DMS79 (cell line): ENCODE results near the gene UBAC2.
"Not testable (repeated sequence)": the region's sequence is repeated elsewhere in the genome, so short reads cannot be mapped to it uniquely, and the experiment has no call there.

Source experiments
- DNase-seq: peaks from one replicate; lab custom pipeline; 2025; lab: John Stamatoyannopoulos, UW

Gene UBAC2

DNA sequence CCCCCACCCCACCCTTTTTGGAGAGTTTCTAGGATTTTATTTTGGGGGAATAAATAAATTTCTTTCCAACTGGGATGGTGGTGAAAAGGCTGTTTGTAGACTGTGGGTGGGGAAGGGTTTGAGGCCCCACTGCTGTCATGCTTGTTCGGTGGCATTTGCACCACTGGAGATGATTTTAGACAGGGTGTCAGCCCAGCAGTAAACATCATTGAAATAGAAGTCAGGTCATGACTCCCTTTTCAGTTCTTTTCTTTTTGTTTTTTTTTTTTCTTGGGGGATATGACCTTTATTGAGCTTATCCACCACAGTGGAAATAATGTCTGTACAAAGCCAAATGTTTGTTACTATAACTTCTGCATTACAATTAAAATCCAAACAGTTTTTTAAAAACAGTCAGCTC lies 14.1 kb downstream of the UBAC2 start:
- no peak for DNase-seq

DNA sequence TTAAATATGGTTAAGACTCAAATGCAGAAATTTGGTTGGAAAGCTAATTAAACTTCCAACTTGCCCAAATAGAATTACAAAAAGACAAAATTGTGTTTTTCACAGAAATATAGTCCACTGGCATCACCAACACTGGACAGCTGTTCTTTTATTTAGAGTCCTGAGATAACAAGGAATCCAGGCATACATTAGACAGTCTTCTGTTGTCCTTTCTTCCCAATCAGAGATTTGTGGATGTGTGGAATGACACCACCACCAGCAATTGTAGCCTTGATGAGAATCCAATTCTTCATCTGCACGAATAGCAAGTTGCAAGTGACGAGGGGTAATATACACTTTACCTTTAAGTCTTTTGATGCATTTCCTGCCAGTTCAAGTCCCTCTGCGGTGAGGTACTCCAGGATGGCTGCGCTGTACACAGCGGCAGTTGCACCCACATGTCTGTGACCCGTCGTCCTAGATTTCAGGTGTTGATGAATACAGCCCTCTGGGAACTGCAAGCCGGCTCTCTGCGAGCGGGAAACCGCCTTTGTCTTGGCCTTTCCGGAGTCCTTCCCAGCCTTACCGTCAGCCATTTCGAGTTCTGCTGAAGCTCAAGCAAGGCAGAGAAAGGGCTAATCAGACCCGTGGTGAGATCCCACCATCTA lies 14.7 kb downstream of the UBAC2 start:
- DNase-seq, result no peak

DNA sequence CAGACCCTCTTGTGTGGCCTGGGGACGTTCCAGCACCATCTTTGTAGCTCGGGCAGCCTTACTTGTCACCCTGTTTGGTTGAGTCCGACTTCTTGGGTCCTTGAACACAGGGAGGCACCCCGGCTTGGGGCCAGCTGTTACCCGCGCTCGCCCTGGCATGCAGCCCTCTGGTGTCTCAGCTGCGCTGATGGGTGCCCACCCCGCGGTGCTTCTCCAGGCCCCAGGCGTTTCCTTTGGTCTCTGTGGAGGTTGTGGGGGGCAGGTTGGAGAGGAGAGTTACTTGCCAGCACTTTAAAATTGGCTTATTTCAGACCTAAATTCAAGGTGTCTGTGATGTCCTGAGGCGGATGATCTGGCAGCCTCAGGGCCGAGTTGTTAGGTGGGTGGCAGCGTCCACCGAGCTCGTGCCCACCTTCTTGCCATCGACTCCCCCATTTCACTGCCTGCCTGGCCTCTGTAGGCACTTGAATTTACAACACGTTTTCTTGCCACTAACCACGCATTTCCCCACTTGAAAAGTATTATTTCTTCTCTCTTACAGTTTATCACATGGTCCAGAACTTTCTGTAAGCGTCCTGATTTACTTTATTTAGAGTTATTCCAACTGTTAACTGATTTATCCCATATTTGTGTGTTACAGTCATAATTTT lies 16.9 kb downstream of the UBAC2 start:
- no peak for DNase-seq

DNA sequence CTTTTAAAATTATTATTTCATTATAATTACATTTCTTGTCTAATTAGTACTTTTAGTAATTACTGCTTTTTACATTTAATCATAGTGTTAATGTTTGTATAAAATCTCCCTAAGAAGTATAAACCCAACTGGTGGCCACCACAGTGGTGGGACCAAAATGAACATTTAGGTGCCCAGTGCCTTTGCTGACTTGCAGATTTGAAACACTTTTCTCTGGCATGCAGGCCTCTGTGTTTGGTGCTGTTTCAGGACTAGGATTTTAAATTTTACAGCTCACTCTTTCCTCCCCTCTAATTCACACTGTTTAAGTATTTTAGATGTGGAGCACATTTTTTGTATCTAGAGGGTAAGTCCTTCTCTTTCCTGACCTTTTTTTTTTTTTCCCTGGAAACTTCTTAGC lies 17.5 kb downstream of the UBAC2 start:
- no peak for DNase-seq

DNA sequence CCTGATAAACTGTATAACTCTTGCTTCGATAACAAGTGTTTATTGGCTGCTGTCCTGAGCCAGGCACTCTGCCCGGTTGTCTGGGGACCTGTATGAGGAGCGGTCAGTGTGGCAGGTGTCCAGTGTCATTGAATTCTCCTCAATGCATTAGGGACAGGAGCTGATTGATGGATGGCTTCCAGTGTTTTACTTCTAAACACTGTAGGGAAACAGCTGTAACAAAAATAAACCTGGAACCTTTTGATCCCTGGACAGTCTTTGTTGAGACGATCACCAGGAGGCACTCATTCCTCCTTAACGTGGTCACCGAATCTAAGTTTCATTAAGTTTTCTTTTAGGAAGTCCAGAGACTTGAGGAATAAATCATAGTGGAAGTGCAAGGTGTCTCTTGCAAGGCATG lies 17.9 kb downstream of the UBAC2 start:
- no peak for DNase-seq

DNA sequence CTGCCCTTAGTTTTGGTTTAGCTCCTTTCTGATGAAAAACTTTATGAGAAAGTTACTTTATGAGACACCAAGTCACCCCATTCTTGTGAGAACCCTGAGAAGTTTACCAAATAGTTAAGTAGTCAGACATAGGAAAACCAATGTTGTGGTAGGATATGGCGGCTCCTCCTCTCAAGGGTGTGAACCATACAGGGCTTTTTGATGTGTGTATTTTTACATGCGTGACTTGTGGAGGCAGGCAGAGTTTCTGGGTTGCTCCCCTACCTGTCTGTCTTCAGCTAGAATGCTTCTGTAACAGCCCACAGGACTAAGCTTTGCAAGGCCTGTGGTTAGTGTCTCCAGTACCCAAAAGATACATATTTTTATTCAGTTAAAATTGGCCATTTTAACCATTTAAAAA lies 18.3 kb downstream of the UBAC2 start:
- DNase-seq, result no peak

DNA sequence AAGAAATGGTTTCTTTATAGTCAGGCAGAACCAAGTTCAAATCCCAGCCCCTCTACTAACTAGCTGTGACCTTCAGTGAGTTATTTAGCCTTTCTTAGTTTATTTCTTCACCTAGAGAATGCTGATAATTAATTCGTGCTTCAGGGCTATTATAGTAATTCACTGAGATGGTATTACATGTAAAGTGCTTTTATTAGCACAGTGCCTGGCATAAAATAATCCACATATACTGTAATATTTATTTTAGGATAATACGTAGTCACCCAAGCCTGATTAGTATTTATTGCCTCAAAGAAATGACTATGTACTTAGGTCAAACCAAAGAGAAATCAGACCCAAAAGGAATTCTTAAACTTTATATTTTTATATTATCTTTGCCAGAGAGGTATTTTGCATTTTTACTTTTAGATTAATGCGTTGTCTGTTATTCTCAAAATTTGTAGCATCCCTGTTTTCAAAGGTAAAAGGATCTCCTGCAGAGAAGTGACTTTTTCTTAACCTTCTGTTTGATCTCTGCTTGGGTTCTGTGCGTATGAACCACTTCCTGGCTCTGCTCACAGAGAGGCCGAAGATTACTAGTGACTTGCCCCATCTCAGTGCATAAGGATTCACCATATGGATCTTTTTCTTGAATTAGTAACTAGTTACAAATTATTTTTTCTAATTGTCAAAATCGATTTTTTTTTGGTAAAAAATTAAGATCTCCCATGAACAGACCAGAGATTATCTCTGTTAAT lies 19.7 kb downstream of the UBAC2 start:
- DNase-seq, result no peak

DNA sequence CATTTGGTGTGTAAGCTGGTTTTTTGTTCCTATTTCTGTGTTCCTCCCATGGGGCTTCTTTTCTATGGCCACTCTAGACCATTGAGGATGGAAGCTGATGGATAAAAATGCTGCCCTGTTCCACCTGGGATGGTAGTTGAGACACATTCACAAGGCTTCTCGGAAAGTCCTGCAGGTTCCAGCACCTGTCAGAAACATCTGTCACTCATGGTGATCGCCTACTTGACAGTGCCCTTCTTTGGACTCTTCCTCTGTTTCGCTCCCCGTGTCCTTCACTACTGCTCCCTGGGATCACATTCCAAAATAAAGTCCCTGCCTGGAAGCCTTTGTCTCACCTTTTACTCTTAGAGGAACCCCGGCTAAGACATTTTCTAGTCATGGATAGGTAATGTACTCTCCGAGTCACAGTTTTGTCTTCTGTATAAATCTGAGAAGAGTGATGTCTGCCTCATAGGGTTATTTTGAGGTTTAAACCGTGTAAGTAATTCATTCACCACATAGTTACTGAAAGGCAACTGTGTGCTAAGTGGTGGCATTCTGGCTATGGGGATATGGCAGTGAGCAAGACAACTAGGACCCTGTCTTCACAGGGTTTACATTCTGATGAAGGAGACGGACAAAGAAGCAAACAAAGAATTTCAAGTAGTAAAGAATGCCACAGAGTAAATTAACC lies 21.0 kb downstream of the UBAC2 start:
- DNase-seq, result no peak

DNA sequence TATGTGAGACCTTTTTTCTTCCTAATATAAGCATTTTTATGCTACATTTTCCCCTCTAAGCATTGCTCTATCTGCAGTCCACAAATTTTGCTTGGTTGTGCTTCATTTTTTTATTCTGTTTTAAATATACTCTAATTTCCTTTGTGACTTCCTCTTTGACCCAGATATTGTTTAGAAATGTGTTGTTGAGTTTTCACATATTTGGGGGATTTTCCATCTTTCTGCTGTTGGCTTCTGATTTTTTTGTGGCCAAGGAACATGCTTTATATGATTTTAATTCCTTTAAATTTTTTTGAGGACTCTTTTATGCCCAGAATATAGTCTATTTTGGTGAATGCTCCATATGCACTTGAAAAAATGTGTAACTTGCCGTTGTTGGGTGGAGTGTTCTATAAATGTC lies 22.9 kb downstream of the UBAC2 start:
- DNase-seq, result no peak

DNA sequence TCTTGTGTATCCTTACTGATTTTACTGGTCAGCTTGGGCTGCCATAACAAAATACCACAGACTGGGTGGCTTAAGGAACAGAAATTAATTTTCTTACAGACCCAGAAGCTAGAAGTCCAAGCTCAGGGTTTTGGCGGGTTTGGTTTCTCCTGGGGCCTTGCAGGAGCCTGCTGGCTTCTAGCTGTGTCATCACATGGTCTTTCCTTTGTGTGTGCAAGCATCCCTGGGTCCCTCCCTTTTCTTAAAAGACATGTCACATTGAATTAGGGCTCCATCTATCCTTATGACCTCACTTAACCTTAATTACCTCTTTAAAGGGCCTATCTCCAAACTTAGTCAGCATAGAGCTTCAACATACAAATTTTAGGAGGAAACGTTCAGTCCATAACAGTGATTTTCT lies 23.4 kb downstream of the UBAC2 start:
- DNase-seq, result no peak

DNA sequence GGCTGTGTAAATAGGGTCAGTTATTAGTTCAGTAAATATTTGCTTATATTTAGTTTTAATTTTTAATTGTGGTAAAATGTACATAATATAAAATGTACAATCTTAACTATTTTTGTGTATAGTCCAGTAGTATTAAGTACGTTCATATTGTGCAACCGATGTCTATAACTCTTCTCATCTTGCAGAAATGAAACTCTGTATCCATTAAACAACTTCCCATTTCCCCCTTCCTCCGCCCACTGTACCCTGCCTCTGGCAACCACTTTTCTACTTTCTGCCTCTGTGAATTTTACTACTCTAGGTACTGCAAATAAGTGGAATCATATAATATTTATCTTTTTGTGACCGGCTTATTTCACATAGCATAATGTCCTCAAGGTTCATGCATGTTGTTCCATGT lies 24.4 kb downstream of the UBAC2 start:
- no peak for DNase-seq

DNA sequence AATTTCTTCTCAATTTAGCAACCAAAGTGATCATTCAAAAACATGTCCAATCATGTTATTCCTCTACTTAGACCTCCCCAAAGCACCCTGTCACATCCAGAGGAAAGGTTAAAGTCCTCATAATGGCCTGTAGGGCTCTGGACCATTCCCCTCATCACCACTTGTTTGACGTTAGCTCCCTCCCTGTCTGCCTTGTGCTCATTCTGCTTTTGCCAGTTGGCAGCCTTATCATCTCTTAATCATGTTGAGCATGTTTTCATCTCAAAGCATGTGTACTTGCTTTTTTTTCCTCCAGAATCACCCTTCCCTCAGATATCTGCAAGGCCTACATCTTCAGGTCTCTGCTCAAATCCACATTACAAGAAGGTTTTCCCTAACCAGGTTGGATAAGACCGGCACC lies 25.9 kb downstream of the UBAC2 start:
- no peak for DNase-seq

DNA sequence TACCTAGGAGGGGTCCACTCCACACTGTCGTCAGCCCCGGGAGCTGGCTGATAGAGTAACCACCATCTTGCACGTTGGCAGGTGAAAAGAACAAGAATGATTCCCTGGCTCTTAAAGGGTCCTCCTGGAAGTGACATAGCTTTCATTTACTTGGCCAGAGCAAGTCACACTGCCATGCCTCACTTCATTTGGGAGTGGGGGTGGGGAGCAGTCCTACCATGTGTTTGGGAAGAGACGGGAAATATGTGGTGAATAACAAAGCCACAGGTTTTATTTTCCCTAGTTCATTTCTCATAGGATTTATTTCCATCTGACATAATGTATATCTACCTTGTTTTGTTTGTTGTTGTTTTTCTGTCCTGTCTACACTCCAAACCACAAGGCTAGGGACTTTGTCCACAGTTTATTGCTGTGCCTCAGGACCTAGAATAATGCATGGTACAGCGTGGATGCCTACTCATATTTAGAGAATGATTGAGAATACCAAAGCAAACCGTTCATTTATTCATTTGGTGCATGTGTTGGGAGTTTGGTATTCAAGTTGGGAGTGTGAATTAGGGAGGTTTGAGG lies 26.8 kb downstream of the UBAC2 start:
- DNase-seq, result peak; percentile 6

DNA sequence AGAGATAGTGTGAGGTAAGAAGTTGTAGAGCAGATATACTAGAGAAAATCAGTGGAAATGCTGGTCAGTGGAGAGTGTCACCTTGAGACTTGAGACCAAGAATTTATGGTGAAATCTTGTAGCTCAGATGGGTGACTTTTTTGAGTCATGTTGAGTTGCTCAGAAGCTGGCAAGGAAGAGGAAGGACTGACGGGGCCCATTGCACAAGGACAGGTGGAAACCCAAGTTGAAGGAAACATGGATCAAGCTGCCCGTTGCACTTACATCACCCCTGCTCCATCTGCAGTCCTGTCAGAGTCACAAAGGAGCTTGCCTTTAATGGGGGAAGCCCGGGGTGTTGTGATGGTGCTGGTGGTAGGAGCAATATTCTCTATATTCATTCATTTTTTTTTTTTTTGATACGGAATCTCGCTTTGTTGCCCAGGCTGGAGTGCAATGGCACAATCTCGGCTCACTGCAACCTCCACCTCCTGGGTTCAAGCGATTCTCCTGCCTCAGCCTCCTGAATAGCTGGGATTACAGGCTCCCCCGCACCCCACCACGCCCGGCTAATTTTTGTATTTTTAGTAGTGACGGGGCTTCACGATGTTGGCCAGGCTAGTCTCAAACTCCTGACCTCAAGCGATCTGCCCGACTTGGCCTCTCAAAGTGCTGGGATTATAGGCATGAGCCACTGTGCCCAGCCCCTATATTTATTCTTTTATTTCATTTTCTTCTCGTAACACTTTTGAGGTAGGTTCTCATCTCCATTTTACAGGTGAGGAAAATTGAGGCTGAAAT lies 27.4 kb downstream of the UBAC2 start:
- no peak for DNase-seq

DNA sequence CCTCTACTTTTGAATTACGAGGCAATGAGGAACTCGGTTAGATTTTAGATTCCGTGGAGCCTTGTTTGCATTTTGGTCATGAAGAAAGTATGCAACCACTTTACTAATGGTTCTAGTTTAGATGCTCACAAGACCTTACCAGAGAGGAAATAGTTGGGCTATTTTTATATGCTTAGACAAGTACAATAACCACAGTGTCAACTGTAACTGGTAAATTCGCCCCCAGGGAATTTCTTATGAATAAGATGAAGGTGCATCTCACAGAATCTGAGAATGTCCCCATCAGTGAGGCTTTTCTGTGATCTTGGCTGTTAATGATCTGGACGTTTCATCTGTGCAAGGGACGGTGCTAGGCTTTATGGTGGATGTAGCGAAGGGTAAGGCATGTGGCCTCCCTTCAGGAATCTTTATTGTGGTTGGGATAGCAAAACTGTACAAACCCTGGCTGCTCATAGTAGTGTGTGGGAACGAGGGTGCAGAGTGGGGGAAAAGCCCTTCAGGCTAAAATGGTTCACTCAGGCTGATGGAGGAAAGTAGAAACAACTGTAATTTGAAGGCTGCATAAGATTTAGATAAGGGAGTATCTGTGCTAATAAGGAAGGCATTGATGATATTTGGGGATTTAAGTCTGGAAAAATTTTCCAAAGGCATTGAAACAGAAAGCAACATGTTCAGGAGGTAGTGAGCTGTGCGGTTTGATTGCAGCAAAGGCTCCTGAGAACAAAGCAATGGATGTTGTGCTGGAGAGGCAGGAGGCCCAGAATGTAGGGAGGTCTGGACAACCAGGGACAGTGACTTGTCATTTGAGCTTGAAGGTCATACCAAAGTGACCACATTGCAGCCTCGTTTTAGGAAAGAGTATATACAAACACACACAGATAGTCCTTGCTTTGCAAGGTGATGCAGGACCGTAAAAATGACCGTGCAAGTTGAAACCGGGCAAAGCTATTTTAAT lies 28.4 kb downstream of the UBAC2 start:
- DNase-seq, result no peak

DNA sequence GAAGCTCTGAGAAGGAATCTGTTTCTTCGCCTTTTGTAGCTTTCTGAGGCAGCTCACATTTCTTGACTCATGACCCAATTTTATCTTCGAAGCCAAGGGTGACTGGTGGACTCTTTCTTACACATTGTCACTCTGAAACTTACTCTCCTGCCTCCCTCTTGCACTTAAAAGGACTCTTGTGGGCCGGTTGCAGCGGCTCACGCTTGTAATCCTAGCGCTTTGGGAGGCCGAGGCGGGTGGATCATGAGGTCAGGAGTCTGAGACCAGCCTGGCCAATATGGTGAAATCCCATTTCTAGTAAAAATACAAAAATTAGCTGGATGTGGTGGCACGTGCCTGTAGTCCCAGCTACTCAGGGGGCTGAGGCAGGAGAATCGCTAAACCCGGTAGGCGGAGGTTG lies 29.9 kb downstream of the UBAC2 start:
- DNase-seq, result not testable (repeated sequence)

DNA sequence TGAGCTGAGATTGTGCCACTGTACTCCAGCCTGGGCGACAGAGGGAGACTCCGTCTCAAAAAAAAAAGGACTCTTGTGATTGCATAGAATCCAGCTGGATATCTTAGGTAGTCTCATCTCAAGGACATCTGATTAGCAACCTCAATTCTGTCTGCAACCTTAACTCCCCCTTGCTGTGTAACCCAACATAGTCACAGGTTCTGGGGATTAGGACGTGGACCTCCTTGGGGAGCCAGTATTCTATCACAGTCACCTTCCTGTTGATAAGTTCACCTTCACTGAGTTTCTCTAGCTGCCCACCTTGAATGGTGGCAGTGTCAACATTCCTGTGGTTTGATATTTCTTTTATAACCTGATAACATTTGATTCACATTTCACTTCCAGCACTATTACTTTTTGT lies 30.3 kb downstream of the UBAC2 start:
- no peak for DNase-seq

DNA sequence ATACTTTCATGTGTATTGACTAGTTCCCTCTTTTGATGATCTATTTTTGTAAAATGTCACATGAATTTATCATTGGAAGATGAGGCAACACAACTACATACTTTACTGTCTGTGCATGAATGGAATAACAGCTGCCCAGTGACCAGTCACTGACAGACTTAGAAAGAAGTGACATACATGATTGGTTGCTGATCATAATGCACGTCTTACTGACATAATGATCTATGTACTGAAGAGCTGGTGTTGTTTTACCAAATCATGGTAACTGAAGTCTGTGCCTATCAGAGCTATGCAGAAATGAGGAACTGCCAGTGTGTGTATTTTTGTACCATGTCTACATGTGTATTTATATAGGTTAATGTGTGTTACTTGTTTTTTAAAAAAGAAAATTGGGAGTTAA lies 31.1 kb downstream of the UBAC2 start:
- no peak for DNase-seq

DNA sequence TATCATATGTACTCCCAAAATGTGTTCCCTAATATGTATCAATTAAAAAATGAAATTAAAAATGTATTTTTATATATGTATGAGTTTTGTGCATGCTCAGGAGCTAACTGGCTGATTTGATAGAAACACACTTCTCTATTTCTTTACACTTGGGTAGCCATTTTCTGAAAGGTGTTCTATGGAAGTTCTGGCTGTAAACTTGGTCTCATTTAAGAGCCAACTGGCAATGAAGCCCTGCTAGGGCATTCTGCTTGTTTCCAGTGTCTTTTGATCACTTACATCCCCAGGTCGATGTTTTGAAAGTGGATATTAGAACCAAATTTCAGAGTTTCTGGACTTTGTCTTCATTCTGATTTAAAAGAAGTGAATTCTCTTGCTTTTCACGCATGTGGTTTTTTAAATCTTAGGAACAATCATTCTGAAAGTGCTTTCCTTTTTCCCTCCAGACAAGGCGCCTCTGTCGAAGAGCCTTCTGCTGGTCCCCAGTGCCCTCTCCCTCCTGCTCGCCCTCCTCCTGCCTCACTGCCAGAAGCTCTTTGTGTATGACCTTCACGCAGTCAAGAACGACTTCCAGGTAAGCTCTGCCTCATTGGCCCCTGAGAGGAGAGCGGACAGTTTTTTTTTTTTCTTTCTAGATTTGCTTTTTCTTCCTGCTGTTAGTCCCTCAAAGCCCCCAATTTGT lies 37.5 kb downstream of the UBAC2 start:
- DNase-seq, result no peak

DNA sequence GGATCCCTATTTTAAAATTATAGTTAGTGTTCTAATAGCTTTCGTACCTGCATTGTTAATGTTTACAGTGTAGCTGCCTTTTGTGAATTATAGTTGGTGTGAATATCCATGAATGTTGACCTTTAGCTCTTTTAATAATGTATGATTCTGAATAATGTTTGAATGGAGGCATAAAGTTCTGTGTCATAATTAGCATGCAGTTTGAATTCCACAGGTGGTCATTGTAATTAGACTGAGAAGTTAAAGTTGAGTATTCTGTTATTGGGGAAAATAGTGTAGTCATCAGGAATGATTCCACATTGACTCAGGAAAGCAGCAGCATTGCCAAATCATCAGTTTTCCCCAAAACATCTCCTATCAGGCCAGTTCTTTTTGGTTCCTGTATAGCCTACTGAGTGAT lies 45.4 kb downstream of the UBAC2 start:
- no peak for DNase-seq
